Iris pigment epithelial cell (primary cell): ENCODE data around the gene OLIG3.
A peak's percentile ranks its signal among the peaks of the same experiment; 100 is the strongest.

ENCODE experiments used
- DNase-seq: peaks from one replicate; pipeline ENCODE4 v3.0.0-alpha.2; 2011; ENCODE audit warnings: low read depth

OLIG3 gene

DNA sequence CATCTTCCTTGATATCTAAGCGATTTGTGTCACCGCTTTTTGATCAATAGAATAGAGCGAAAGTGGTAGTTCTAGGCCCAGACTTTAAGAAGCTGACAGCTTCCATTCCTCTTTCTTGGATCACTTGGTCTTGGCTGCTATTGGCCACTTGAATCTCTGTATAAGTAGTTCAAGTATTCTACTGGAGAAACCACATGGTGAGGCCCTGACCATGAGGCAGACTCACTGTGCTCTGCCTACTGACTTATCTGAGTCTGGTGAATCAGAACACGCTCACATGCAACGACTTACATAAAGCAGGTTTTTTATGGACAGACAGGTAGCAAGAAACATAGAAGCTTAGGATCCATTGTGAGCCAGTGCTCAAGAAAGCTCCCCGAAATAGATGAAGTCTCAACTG lies 27.0 kb downstream of the OLIG3 start:
- DNase-seq = no peak

DNA sequence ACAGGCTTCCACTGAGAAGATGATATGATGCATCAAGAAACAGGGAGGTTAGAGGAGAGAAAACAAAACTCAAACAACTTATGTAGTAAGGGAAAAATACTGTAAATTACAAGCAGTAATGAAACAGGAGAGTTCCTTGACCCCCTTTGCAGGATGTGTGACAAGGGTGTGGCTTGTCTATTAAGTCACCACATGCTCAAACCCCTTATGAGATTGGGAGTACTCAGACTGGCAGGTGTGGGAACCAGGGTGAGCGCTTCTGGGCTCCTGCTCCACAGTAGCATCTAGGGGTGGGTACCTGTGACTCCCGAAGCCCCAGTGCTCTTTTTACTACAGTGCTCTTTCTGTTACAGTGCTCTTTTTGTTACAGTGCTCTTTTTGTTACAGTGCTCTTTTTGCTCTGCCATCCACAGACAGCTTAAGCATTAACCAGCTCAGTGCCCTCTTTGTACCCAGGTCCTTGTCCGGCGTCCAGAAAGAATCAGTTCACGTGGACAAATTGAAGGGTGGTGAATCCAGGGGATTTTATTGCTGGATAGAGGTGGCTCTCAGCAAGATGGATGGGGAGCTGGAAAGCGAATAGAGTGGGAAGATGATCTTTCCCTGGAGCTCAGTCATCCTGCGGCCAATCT lies 28.7 kb downstream of the OLIG3 start:
- no peak for DNase-seq

DNA sequence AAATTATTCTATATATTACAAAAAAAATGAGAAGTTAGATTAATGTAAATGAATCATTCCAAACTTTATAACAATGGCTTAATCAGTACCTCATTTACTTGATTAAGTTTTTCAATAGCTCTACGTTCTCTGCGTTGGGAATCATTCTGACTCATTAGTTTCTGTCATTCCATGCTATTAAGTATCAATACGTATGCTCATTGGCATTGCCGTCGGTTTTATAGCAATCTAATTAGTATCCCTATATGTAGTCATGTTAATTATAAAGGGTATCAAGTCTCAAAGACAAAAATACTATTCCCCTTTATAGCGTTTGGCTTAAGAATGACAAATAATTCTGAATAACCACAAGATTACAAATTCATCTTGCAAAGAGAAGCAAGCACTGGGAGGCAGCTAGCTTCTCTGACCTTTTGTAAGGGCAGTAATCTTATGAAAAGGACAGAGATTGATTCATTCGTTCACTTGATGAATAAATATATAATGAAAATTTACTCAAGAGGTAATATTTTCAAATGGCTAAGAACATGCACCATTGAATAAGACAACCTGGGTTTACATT lies 41.8 kb downstream of the OLIG3 start:
- DNase-seq = peak; percentile 65

DNA sequence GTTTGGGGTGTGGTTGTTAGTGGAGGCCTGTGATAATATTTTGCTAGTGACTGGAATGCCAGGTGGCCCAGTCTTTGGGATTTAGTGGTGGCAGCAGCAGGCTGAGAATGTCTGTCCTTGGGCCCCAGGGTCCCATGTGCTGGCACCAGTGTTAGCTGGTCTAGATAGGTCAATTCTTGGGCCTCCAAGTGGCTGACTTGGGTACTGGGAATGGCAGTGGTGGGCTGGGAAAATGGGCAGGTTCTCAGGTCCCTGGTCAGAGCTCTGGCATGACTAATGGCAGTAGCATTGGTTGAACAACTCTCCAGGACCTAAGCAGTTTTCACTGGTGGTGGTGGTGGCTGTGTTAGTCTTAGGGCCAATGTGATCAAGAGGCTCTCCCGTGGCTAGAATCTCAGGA lies 50.3 kb downstream of the OLIG3 start:
- no peak for DNase-seq
